Measurements from ENCODE around the gene MYO5A. TPM values are rescaled to one million over a fixed set of nuclear protein-coding genes. Genes with fewer than 3 reads are reported as not detected.
A peak's percentile ranks its signal among the peaks of the same experiment; 100 is the strongest.
"Not testable (repeated sequence)": the region's sequence is repeated elsewhere in the genome, so short reads cannot be mapped to it uniquely, and the experiment has no call there.

MYO5A gene
- polyA plus RNA-seq (2013, experiment 1 of 2) = 13.1 TPM
- polyA plus RNA-seq (2013, experiment 2 of 2) = 11.6 TPM

DNA sequence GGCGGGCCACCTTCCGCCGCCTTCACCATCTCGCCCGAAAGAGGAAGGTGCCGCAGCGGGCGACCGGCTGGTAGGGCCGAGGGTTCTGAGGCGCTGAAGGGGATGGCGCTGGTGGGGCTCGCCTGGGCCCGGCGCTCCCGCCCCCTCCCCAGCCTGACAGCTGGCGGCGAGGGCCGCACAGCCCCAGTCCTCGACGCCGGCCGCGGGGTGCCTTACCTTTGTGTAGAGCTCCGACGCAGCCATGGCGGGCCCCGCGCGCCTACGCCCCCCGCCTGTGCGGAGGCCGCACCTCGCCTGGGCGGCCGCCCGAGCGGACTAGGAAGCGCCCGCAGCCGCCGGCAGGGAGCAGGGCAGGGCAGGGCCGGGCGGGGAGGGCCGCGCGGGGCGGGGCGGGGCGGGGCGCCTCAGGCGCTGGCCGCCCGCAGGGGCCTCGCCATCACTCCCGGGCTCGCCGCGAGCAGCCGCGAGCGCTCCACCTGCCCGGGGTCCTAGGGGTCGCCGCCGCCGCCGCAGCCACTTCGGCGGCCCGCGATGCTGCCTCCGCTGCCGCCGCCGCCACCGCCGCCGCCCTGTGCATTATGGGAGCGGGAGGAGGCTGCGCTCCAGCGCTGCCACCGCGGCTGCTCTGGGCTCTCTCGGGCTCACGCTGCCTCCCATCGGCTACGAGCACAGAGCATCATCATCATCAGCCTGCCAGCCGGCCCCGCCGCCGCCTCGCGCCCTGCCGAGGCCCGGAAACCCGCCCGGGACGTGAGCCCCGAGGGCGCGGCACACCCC lies at the start of gene MYO5A:
MYO5A (minus strand) TSS at position 317 of the 777 bp plus-strand sequence; CDS start at position 243, 74 bp downstream.
- H4K8ac ChIP-seq (ENCODE audit: low read length) = peak within 1 kb of the TSS; percentile 80
- H2BK5ac ChIP-seq (ENCODE audit: low read depth, low read length, poor library complexity, severe bottlenecking) = no peak within 1 kb of the TSS
- peak within 1 kb of the TSS; percentile 94 for H2AFZ ChIP-seq (ENCODE audit: low read depth, low read length)
- H2AK5ac ChIP-seq (ENCODE audit: low read length, severe bottlenecking) = no peak within 1 kb of the TSS
- peak within 1 kb of the TSS; percentile 84 for H2BK15ac ChIP-seq (ENCODE audit: low read depth, poor library complexity, severe bottlenecking)
- no peaks in the 10 kb centered on the region for H3K36me3 ChIP-seq (ENCODE audit: control insufficient read depth in 1 of 2, insufficient read depth in 2 of 2, low read depth in 1 of 2, low read length in 2 of 2)
- DNase-seq = peak; percentile 72
- H3K18ac ChIP-seq (ENCODE audit: low read depth in 1 of 2, low read length in 2 of 2) = peak within 1 kb of the TSS; percentile 80 to 85
- peaks cover 6% of the 10 kb centered on the region for H3K79me1 ChIP-seq (replicated peaks; ENCODE audit: low read length, poor library complexity, severe bottlenecking)
- under 1% methylated on average over 57 of the region's 103 CpGs for WGBS
- peak within 1 kb of the TSS in 1 of 2 experiments; percentile 92 for H3K23ac ChIP-seq (ENCODE audit: low read length in 2 of 2)
- peak within 1 kb of the TSS; percentile 99 for H3K4me2 ChIP-seq (ENCODE audit: low read length, poor library complexity, severe bottlenecking)
- H2BK120ac ChIP-seq (ENCODE audit: low read depth, low read length) = peak within 1 kb of the TSS; percentile 92
- no peak within 1 kb of the TSS for H3K27ac ChIP-seq (ENCODE audit: low read length, poor library complexity, severe bottlenecking)
- H3K4ac ChIP-seq (ENCODE audit: low read depth in 1 of 2, low read length in 2 of 2) = peak within 1 kb of the TSS; percentile 35 to 56
- peaks cover 5% of the 10 kb centered on the region for H3K4me1 ChIP-seq (ENCODE audit: control insufficient read depth, insufficient read depth, low read depth, low read length)
- H3K27me3 ChIP-seq (ENCODE audit: control insufficient read depth in 1 of 2, insufficient read depth in 1 of 2, low read length in 2 of 2) = peaks cover 9 to 19% of the 10 kb centered on the region in 2 experiments
- no peaks in the 10 kb centered on the region for H3K9me3 ChIP-seq (ENCODE audit: control insufficient read depth, low read length)
- peak within 1 kb of the TSS in 1 of 2 experiments; percentile 88 for H3K14ac ChIP-seq (ENCODE audit: low read length in 2 of 2)
- peak within 1 kb of the TSS; percentile 92 for H3K9ac ChIP-seq (ENCODE audit: low read length)
- peak within 1 kb of the TSS in 1 of 2 experiments; percentile 60 for H2BK12ac ChIP-seq (ENCODE audit: low read length in 2 of 2)
- H3K4me3 ChIP-seq (ENCODE audit: insufficient read depth in 1 of 2, low read depth in 1 of 2, low read length in 2 of 2) = peak within 1 kb of the TSS; percentile 82 to 93
- H4K91ac ChIP-seq (ENCODE audit: low read length) = no peak within 1 kb of the TSS

GRCh38 chr15:52576692-52577091 lies 48.0 kb upstream of the MYO5A start:
- Histone ChIP-seq H4K8ac (ENCODE audit: low read length) (no peak overlapping the region), H2BK12ac (ENCODE audit: low read length in 2 of 2) (no peak overlapping the region), H3K9ac (ENCODE audit: low read length) (no peak overlapping the region), H3K4me1 (ENCODE audit: control insufficient read depth, insufficient read depth, low read depth, low read length) (no peaks in the 10 kb centered on the region), H2BK120ac (ENCODE audit: low read depth, low read length) (no peak overlapping the region), H3K23ac (ENCODE audit: low read length in 2 of 2) (no peak overlapping the region), H3K36me3 (ENCODE audit: control insufficient read depth in 1 of 2, insufficient read depth in 2 of 2, low read depth in 1 of 2, low read length in 2 of 2) (peaks cover 0 to 18% of the 10 kb centered on the region in 2 experiments), H3K4ac (ENCODE audit: low read depth in 1 of 2, low read length in 2 of 2) (no peak overlapping the region), H3K27ac (ENCODE audit: low read length, poor library complexity, severe bottlenecking) (no peak overlapping the region), H2BK15ac (ENCODE audit: low read depth, poor library complexity, severe bottlenecking) (no peak overlapping the region), H3K9me3 (ENCODE audit: control insufficient read depth, low read length) (no peaks in the 10 kb centered on the region), H2AK5ac (ENCODE audit: low read length, severe bottlenecking) (no peak overlapping the region), H3K14ac (ENCODE audit: low read length in 2 of 2) (no peak overlapping the region), H3K27me3 (ENCODE audit: control insufficient read depth in 1 of 2, insufficient read depth in 1 of 2, low read length in 2 of 2) (no peaks in the 10 kb centered on the region), H3K4me3 (ENCODE audit: insufficient read depth in 1 of 2, low read depth in 1 of 2, low read length in 2 of 2) (no peak overlapping the region), H2AFZ (ENCODE audit: low read depth, low read length) (no peak overlapping the region), H3K4me2 (ENCODE audit: low read length, poor library complexity, severe bottlenecking) (no peak overlapping the region), H3K79me1 (replicated peaks; ENCODE audit: low read length, poor library complexity, severe bottlenecking) (no peaks in the 10 kb centered on the region), H3K18ac (ENCODE audit: low read depth in 1 of 2, low read length in 2 of 2) (no peak overlapping the region), H2BK5ac (ENCODE audit: low read depth, low read length, poor library complexity, severe bottlenecking) (no peak overlapping the region), H4K91ac (ENCODE audit: low read length) (no peak overlapping the region)
- no peak for DNase-seq
- 100% methylated on average over 1 of the region's 2 CpGs for WGBS

DNA sequence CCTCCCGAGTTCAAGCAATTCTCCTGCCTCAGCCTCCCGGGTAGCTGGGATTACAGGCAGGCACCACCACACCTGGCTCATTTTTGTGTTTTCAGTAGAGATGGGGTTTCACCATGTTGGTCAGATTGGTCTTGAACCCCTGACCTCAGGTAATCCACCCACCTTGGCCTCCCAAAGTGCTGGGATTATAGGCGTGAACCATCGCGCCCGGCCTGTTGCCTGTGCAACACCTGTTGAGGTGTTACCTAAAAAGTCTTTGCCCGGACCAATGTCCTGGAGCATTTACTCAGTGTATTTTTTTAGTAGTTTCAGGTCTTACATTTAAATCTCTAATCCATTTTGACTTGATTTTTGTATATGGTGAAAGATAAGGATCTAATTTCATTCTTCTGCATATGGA lies 46.9 kb upstream of the MYO5A start:
- H3K4me1 ChIP-seq (ENCODE audit: control insufficient read depth, insufficient read depth, low read depth, low read length); H2BK120ac ChIP-seq (ENCODE audit: low read depth, low read length): not testable (repeated sequence)
- 99% methylated on average over 6 of the region's 7 CpGs for WGBS

DNA sequence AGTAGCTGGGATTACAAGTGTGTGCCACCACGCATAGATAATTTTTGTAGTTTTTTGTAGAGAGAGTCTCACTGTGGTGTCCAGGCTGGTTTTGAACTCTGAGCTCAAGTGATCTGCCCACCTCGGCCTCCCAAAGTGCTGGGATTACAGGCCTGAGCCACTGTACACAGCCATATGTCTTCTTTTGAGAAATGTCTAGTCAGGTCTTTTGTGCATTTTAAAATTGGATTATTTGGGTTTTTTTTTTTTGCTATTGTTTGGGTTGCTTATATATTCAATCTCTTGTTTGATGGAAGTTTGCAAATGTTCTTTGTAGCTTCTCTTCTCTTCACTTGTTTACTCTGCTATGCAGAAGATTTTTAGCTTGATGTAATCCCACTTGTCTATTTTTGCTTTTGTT lies 46.4 kb upstream of the MYO5A start:
- Histone ChIP-seq H3K79me1 (replicated peaks; ENCODE audit: low read length, poor library complexity, severe bottlenecking) (no peaks in the 10 kb centered on the region), H3K18ac (ENCODE audit: low read depth in 1 of 2, low read length in 2 of 2) (no peak overlapping the region), H3K23ac (ENCODE audit: low read length in 2 of 2) (no peak overlapping the region), H3K36me3 (ENCODE audit: control insufficient read depth in 1 of 2, insufficient read depth in 2 of 2, low read depth in 1 of 2, low read length in 2 of 2) (peaks cover 0 to 4% of the 10 kb centered on the region in 2 experiments), H3K4me2 (ENCODE audit: low read length, poor library complexity, severe bottlenecking) (no peak overlapping the region), H3K9ac (ENCODE audit: low read length) (no peak overlapping the region), H2BK120ac (ENCODE audit: low read depth, low read length) (no peak overlapping the region), H2AFZ (ENCODE audit: low read depth, low read length) (no peak overlapping the region), H3K4ac (ENCODE audit: low read depth in 1 of 2, low read length in 2 of 2) (no peak overlapping the region), H3K4me3 (ENCODE audit: insufficient read depth in 1 of 2, low read depth in 1 of 2, low read length in 2 of 2) (no peak overlapping the region), H2BK5ac (ENCODE audit: low read depth, low read length, poor library complexity, severe bottlenecking) (no peak overlapping the region), H3K9me3 (ENCODE audit: control insufficient read depth, low read length) (no peaks in the 10 kb centered on the region), H4K91ac (ENCODE audit: low read length) (no peak overlapping the region), H4K8ac (ENCODE audit: low read length) (no peak overlapping the region), H3K27me3 (ENCODE audit: control insufficient read depth in 1 of 2, insufficient read depth in 1 of 2, low read length in 2 of 2) (no peaks in the 10 kb centered on the region), H2BK15ac (ENCODE audit: low read depth, poor library complexity, severe bottlenecking) (no peak overlapping the region), H2AK5ac (ENCODE audit: low read length, severe bottlenecking) (no peak overlapping the region), H3K14ac (ENCODE audit: low read length in 2 of 2) (no peak overlapping the region), H3K27ac (ENCODE audit: low read length, poor library complexity, severe bottlenecking) (no peak overlapping the region), H2BK12ac (ENCODE audit: low read length in 2 of 2) (no peak overlapping the region), H3K4me1 (ENCODE audit: control insufficient read depth, insufficient read depth, low read depth, low read length) (no peaks in the 10 kb centered on the region)
- 93% methylated on average over 2 of the region's 2 CpGs for WGBS
- no peak for DNase-seq

More for the DNA sequence above, 46.9 kb upstream of the MYO5A start:
- not testable (repeated sequence) for H4K91ac ChIP-seq (ENCODE audit: low read length); H2BK12ac ChIP-seq (ENCODE audit: low read length in 2 of 2); H3K79me1 ChIP-seq (replicated peaks; ENCODE audit: low read length, poor library complexity, severe bottlenecking); H3K4me3 ChIP-seq (ENCODE audit: insufficient read depth in 1 of 2, low read depth in 1 of 2, low read length in 2 of 2); H3K18ac ChIP-seq (ENCODE audit: low read depth in 1 of 2, low read length in 2 of 2); H3K36me3 ChIP-seq (ENCODE audit: control insufficient read depth in 1 of 2, insufficient read depth in 2 of 2, low read depth in 1 of 2, low read length in 2 of 2); H3K27me3 ChIP-seq (ENCODE audit: control insufficient read depth in 1 of 2, insufficient read depth in 1 of 2, low read length in 2 of 2); H2AK5ac ChIP-seq (ENCODE audit: low read length, severe bottlenecking); DNase-seq; H2BK5ac ChIP-seq (ENCODE audit: low read depth, low read length, poor library complexity, severe bottlenecking); H3K23ac ChIP-seq (ENCODE audit: low read length in 2 of 2); H3K14ac ChIP-seq (ENCODE audit: low read length in 2 of 2); H3K4me2 ChIP-seq (ENCODE audit: low read length, poor library complexity, severe bottlenecking); H4K8ac ChIP-seq (ENCODE audit: low read length); H2BK15ac ChIP-seq (ENCODE audit: low read depth, poor library complexity, severe bottlenecking); H2AFZ ChIP-seq (ENCODE audit: low read depth, low read length); H3K9me3 ChIP-seq (ENCODE audit: control insufficient read depth, low read length); H3K27ac ChIP-seq (ENCODE audit: low read length, poor library complexity, severe bottlenecking); H3K9ac ChIP-seq (ENCODE audit: low read length); H3K4ac ChIP-seq (ENCODE audit: low read depth in 1 of 2, low read length in 2 of 2)

Data from mesenchymal stem cell (in vitro differentiated cells and primary cell).